ENCODE results near the gene DISP3. TPM values are rescaled to one million over a fixed set of nuclear protein-coding genes. Genes with fewer than 3 reads are reported as not detected.

DISP3 gene
- total and polyA plus RNA-seq, 4 donors = 0.04 to 0.18 (median 0.07) TPM; not detected in 1

DNA sequence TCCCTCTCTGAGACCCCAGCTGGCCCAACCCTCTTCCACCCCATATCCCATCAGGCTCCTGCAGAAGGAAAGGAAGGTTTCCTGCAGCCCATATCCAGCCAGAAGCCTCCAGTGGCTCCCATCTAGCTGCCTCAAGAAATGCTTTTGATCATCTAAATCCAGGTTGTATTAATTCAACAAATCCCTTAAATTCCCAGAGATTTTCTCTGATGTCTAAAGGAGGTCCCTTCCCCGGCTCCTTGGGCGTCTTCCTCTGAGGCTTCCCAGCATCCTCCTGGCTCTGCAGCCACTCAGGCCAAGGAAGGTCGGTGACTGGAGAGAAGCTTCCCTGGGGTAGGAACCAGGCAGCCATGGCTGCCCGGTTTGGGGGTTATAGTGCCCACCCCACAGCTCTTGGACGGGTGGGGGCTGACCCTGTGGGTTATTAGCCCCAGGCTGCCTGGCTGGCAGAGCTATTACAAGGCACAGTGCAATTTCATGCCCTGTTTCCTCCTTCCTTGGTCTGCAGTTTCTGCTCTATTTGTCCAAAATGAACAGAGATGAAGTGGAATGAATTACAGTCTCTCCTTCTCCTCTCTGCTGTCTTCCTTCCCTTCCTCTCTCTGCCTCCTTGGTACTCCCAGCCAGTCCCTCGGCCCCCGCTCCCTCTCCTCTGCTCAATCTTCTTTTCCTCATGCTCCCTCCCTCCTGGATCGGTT lies 34.8 kb upstream of the DISP3 start:
- Histone ChIP-seq H3K9me3 (ENCODE audit: control insufficient read depth in 4 of 4, insufficient read depth in 3 of 4, low read length in 3 of 4) (peaks cover 0 to 3% (median 0%) of the 10 kb centered on the region in 4 donors), H3K27ac (ENCODE audit: low read depth in 1 of 2, low read length in 1 of 2) (no peak overlapping the region), H3K4me3 (no peak overlapping the region), H3K4me1 (ENCODE audit: control insufficient read depth in 5 of 5, insufficient read depth in 5 of 5, low read length in 5 of 5) (no peaks in the 10 kb centered on the region), H3K36me3 (ENCODE audit: control insufficient read depth in 4 of 4, insufficient read depth in 4 of 4, low read length in 4 of 4) (no peaks in the 10 kb centered on the region), H3K9ac (ENCODE audit: insufficient read depth in 1 of 2, low read length in 2 of 2) (no peak overlapping the region), H3K27me3 (ENCODE audit: control insufficient read depth in 3 of 3, insufficient read depth in 3 of 3, low read length in 2 of 3) (peaks cover 0 to 49% (median 0%) of the 10 kb centered on the region in 3 donors)
- WGBS, 2 donors = 63 to 67% methylated on average over 8 of the region's 8 CpGs
- no peak for DNase-seq
- ATAC-seq (ENCODE audit: insufficient read depth, low FRiP score) = no peak
- TF ChIP-seq, protein P1, sequence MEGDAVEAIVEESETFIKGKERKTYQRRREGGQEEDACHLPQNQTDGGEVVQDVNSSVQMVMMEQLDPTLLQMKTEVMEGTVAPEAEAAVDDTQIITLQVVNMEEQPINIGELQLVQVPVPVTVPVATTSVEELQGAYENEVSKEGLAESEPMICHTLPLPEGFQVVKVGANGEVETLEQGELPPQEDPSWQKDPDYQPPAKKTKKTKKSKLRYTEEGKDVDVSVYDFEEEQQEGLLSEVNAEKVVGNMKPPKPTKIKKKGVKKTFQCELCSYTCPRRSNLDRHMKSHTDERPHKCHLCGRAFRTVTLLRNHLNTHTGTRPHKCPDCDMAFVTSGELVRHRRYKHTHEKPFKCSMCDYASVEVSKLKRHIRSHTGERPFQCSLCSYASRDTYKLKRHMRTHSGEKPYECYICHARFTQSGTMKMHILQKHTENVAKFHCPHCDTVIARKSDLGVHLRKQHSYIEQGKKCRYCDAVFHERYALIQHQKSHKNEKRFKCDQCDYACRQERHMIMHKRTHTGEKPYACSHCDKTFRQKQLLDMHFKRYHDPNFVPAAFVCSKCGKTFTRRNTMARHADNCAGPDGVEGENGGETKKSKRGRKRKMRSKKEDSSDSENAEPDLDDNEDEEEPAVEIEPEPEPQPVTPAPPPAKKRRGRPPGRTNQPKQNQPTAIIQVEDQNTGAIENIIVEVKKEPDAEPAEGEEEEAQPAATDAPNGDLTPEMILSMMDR (IDR thresholded peaks at IDR 0.05; ENCODE audit: control extremely low read depth, extremely low read depth) = no peak

DNA sequence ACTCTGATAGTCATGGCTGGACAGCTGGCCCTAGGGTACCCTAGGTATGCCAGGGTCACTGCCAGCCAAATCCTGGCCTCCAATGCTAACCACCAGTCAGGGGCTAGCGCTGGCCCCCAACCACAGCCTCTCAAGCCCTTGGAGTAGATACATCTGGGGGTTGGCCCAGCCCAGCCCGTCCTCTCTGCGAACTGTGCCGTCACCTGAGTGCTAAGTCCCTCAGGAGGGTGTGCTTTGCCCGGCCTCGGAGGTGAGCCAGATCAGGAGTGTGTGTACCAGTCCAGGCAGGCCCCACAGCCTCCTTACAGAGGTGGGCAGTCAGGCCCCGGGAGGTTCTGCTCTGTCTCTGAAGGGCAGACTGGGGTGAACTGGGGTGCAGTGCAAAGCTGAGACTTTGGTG lies 34.0 kb upstream of the DISP3 start:
- 65 to 74% methylated on average over 7 of the region's 7 CpGs for WGBS, 2 donors
- ATAC-seq (ENCODE audit: insufficient read depth, low FRiP score) = no peak
- TF ChIP-seq, protein P1 (IDR thresholded peaks at IDR 0.05; ENCODE audit: control extremely low read depth, extremely low read depth) = no peak
- peaks cover 0 to 55% (median 0%) of the 10 kb centered on the region in 3 donors for H3K27me3 ChIP-seq (ENCODE audit: control insufficient read depth in 3 of 3, insufficient read depth in 3 of 3, low read length in 2 of 3)
- no peaks in the 10 kb centered on the region for H3K36me3 ChIP-seq (ENCODE audit: control insufficient read depth in 4 of 4, insufficient read depth in 4 of 4, low read length in 4 of 4)
- DNase-seq = no peak
- H3K9ac ChIP-seq (ENCODE audit: insufficient read depth in 1 of 2, low read length in 2 of 2) = no peak overlapping the region
- H3K9me3 ChIP-seq (ENCODE audit: control insufficient read depth in 4 of 4, insufficient read depth in 3 of 4, low read length in 3 of 4) = peaks cover 0 to 3% (median 0%) of the 10 kb centered on the region in 4 donors
- no peak overlapping the region for H3K4me3 ChIP-seq
- no peaks in the 10 kb centered on the region for H3K4me1 ChIP-seq (ENCODE audit: control insufficient read depth in 5 of 5, insufficient read depth in 5 of 5, low read length in 5 of 5)
- no peak overlapping the region for H3K27ac ChIP-seq (ENCODE audit: low read depth in 1 of 2, low read length in 1 of 2)

DNA sequence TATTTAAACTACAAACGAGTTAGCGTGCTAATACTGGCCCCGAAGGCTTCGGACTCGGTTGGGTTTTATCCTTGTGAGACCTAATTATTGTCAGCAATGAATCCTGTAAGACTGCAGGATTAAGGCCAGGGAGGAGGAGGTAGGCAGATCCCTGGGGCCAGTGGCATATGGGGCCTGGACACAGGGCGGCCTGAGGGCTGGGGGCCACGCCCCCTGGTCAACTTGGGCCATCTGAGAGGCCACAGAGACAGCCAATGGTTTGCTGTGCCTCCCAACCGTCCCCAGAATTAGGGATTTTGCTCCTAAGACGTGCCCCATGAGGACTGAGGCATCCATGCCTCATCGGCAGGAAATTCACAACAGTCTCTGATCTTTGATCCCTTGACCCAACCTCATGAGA lies 31.1 kb upstream of the DISP3 start:
- no peak for DNase-seq
- no peak overlapping the region for H3K4me3 ChIP-seq
- TF ChIP-seq, protein P1 (IDR thresholded peaks at IDR 0.05; ENCODE audit: control extremely low read depth, extremely low read depth) = no peak

More for the DNA sequence above, 31.1 kb upstream of the DISP3 start:
- H3K9ac ChIP-seq (ENCODE audit: insufficient read depth in 1 of 2, low read length in 2 of 2) = no peak overlapping the region
- H3K36me3 ChIP-seq (ENCODE audit: control insufficient read depth in 4 of 4, insufficient read depth in 4 of 4, low read length in 4 of 4) = no peaks in the 10 kb centered on the region
- H3K27me3 ChIP-seq (ENCODE audit: control insufficient read depth in 3 of 3, insufficient read depth in 3 of 3, low read length in 2 of 3) = peaks cover 0 to 39% (median 0%) of the 10 kb centered on the region in 3 donors
- no peak for ATAC-seq (ENCODE audit: insufficient read depth, low FRiP score)
- no peaks in the 10 kb centered on the region for H3K9me3 ChIP-seq (ENCODE audit: control insufficient read depth in 4 of 4, insufficient read depth in 3 of 4, low read length in 3 of 4)
- H3K4me1 ChIP-seq (ENCODE audit: control insufficient read depth in 5 of 5, insufficient read depth in 5 of 5, low read length in 5 of 5) = no peaks in the 10 kb centered on the region
- 68 to 83% methylated on average over 10 of the region's 10 CpGs for WGBS, 2 donors
- no peak overlapping the region for H3K27ac ChIP-seq (ENCODE audit: low read depth in 1 of 2, low read length in 1 of 2)

All from lung (tissue), 12 donors.